Lower leg skin (tissue), 3 donors: ENCODE results near the gene PYDC1.

Source experiments
- CTCF ChIP-seq, 3 donors: fragments of 450-650 bp; IDR thresholded peaks; one replicate each; pipeline ENCODE4 v1.5.1; 2016; ENCODE audit warnings: antibody characterized with exemption in 3 of 3, mild to moderate bottlenecking in 3 of 3, moderate library complexity in 2 of 3
- POLR2A ChIP-seq, 2 donors: fragments of 450-650 bp; IDR thresholded peaks; one replicate each; pipeline ENCODE4 v1.6.1; 2016 to 2017; ENCODE audit warnings: antibody characterized with exemption in 2 of 2, mild to moderate bottlenecking in 1 of 2, moderate library complexity in 1 of 2

- no peak for TF ChIP-seq CTCF (IDR thresholded peaks at IDR 0.05)
- TF ChIP-seq POLR2A (IDR thresholded peaks at IDR 0.05): no peak
Observed at GRCh38 chr16:31256466-31256865, 39.5 kb upstream of the PYDC1 start.
